HL-60 (cell line): ENCODE results near the gene LIMK2.
A peak's percentile ranks its signal among the peaks of the same experiment; 100 is the strongest.
"Not testable (repeated sequence)": the region's sequence is repeated elsewhere in the genome, so short reads cannot be mapped to it uniquely, and the experiment has no call there.

Experiments
- DNase-seq, 2 experiments: peaks; one replicate each; pipeline ENCODE4 v3.0.0-alpha.2; 2010 to 2020; ENCODE audit warnings: low read depth in 1 of 2, low spot score in 1 of 2
- H3K27ac ChIP-seq: fragments of 250-450 bp; sonication (Bioruptor Pico); replicated peaks from 2 replicates; pipeline ENCODE4 v1.5.1; 2020; ENCODE audit warnings: mild to moderate bottlenecking, moderate library complexity
- H3K27me3 ChIP-seq: fragments of 250-450 bp; sonication (Bioruptor Pico); 2 replicates; pipeline ENCODE4 v1.5.1; 2021; ENCODE audit warnings: mild to moderate bottlenecking, moderate library complexity; ENCODE audit not compliant: insufficient read depth, poor library complexity, severe bottlenecking
- H3K4me3 ChIP-seq: replicated peaks from 2 replicates; pipeline ENCODE4 v1.5.1; 2011; ENCODE audit warnings: mild to moderate bottlenecking, control low read depth, low read length; ENCODE audit not compliant: insufficient read depth
- CTCF ChIP-seq: IDR thresholded peaks from one replicate; pipeline ENCODE4 v1.5.1; 2011; ENCODE audit warnings: low read length, control low read depth, inconsistent platforms; ENCODE audit not compliant: insufficient read depth
- GABPA ChIP-seq: IDR thresholded peaks from 2 replicates; pipeline ENCODE4 v1.6.1; 2012; ENCODE audit warnings: low read depth
- POLR2AphosphoS5 ChIP-seq: IDR thresholded peaks from 2 replicates; pipeline ENCODE4 v1.6.1; 2012; ENCODE audit warnings: low read depth
- REST ChIP-seq: IDR thresholded peaks from 2 replicates; pipeline ENCODE4 v1.6.1; 2012; ENCODE audit warnings: low read depth; ENCODE audit not compliant: insufficient replicate concordance
- SPI1 ChIP-seq: IDR thresholded peaks from 2 replicates; pipeline ENCODE4 v1.6.1; 2012; ENCODE audit warnings: low read depth, mild to moderate bottlenecking, borderline replicate concordance

Gene LIMK2

GRCh38 chr22:31206460-31206859, 5.6 kb upstream of the LIMK2 start:
- H3K4me3 ChIP-seq, H3K27me3 ChIP-seq, H3K27ac ChIP-seq, DNase-seq: not testable (repeated sequence)

GRCh38 chr22:31206896-31207687, 5.0 kb upstream of the LIMK2 start:
- Histone ChIP-seq H3K27ac (no peak overlapping the region), H3K27me3 (no peaks in the 10 kb centered on the region), H3K4me3 (no peak overlapping the region)
- no peak for DNase-seq
- TF ChIP-seq SPI1: no peak
- no peak for TF ChIP-seq GABPA
- TF ChIP-seq REST: no peak
- no peak for TF ChIP-seq POLR2AphosphoS5
- TF ChIP-seq CTCF: no peak

GRCh38 chr22:31210556-31211421, 1.3 kb upstream of the LIMK2 start:
- no peak for DNase-seq
- Histone ChIP-seq H3K27me3 (no peaks in the 10 kb centered on the region), H3K4me3 (no peak overlapping the region), H3K27ac (no peak overlapping the region)
- TF ChIP-seq REST (no peak), GABPA (no peak), CTCF (no peak), SPI1 (no peak), POLR2AphosphoS5 (no peak)

- H3K27ac ChIP-seq: no peak overlapping the region
- H3K27me3 ChIP-seq: no peaks in the 10 kb centered on the region
- TF ChIP-seq GABPA: no peak
- no peak for DNase-seq
- H3K4me3 ChIP-seq: peak overlapping the region; percentile 17; the same call in 1 of the 2 replicates
Observed at GRCh38 chr22:31211482-31211861, 626 bp upstream of the LIMK2 start.
